Hematopoietic multipotent progenitor cell treated with erythropoietin and hydrocortisone succinate and interleukin-3 and kit ligand, for 6 days (in vitro differentiated cells): ENCODE data around the gene FBXW5.

Experiments
- DNase-seq: peaks from one replicate; pipeline ENCODE4 v3.0.0-alpha.2; 2015

Gene FBXW5

GRCh38 chr9:136961279-136962065, 16.9 kb upstream of the FBXW5 start:
- DNase-seq: no peak

GRCh38 chr9:136960938-136961275, 16.4 kb upstream of the FBXW5 start:
- DNase-seq: no peak

GRCh38 chr9:136960212-136960937, 15.8 kb upstream of the FBXW5 start:
- DNase-seq: no peak

- DNase-seq: no peak
These were observed 14.6 kb upstream of the FBXW5 start for GRCh38 chr9:136958898-136959850.

- DNase-seq: no peak
These were observed 13.9 kb upstream of the FBXW5 start for GRCh38 chr9:136958473-136958872.

GRCh38 chr9:136957901-136958300, 13.4 kb upstream of the FBXW5 start:
- DNase-seq: no peak

- no peak for DNase-seq
These were observed 12.9 kb upstream of the FBXW5 start for GRCh38 chr9:136957461-136957860.

- DNase-seq: no peak
These were observed 12.1 kb upstream of the FBXW5 start for GRCh38 chr9:136956604-136957003.

- no peak for DNase-seq
These were observed 11.4 kb upstream of the FBXW5 start for GRCh38 chr9:136955943-136956335.

GRCh38 chr9:136955202-136955942, 10.8 kb upstream of the FBXW5 start:
- no peak for DNase-seq

- DNase-seq: no peak
These were observed 9.9 kb upstream of the FBXW5 start for GRCh38 chr9:136954270-136955083.

GRCh38 chr9:136953771-136954269, 9.3 kb upstream of the FBXW5 start:
- DNase-seq: no peak

GRCh38 chr9:136952876-136953770, 8.6 kb upstream of the FBXW5 start:
- DNase-seq: no peak

- DNase-seq: no peak
These were observed 7.8 kb upstream of the FBXW5 start for GRCh38 chr9:136952321-136952850.

- DNase-seq: no peak
These were observed 7.2 kb upstream of the FBXW5 start, which contains the start of gene LCN12 for GRCh38 chr9:136951541-136952320. LCN12 (plus strand) TSS chr9:136952273; CDS start chr9:136952328, 55 bp downstream.

GRCh38 chr9:136950656-136951276, 6.2 kb upstream of the FBXW5 start:
- DNase-seq: no peak

- peak; percentile 94 for DNase-seq
These were observed 5.5 kb upstream of the FBXW5 start for GRCh38 chr9:136949817-136950655.
